AG09319 (cell line): ENCODE data around the gene EVA1A.

ENCODE experiments used
- DNase-seq: peaks from one replicate; pipeline ENCODE4 v3.0.0-alpha.2; 2010; ENCODE audit warnings: low read depth; ENCODE audit errors: extremely low read depth
- TF ChIP-seq, protein P1 (sequence below): IDR thresholded peaks from 2 replicates; pipeline ENCODE4 v1.5.1; 2011; ENCODE audit warnings: low read depth, mild to moderate bottlenecking, inconsistent platforms, low read length, moderate library complexity

Gene EVA1A

DNA sequence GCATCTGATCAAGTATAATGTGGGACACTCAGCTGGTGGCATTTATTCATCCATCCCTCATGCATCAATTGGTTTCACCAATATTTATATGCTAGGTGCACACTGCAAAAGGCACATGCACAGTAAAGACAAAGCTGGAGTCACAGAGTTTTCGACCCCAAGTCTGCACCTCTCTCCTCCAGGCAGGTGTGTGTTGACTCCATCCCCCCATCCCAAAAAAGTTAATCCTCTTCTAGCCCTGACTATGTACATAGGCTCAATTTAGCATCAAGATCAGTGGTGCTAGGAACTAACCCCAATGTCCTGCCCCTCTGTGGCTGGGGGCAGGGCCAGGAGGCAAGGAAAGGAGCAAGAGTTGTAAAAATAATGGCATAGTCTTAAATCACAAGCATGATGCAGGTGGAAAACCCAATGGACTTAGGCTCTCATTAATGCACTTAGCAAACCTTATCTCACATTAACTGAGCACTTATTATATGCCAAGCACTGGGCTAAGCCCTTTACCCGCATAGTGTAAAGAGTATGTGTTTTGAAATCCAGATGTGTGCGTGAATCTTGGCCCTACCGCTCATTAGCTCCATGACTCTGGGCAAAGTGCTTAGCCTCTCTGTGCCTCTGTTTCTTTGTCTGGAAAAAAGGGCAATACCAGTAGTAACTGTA is 3.1 kb downstream of the EVA1A start:
- TF ChIP-seq, protein P1, sequence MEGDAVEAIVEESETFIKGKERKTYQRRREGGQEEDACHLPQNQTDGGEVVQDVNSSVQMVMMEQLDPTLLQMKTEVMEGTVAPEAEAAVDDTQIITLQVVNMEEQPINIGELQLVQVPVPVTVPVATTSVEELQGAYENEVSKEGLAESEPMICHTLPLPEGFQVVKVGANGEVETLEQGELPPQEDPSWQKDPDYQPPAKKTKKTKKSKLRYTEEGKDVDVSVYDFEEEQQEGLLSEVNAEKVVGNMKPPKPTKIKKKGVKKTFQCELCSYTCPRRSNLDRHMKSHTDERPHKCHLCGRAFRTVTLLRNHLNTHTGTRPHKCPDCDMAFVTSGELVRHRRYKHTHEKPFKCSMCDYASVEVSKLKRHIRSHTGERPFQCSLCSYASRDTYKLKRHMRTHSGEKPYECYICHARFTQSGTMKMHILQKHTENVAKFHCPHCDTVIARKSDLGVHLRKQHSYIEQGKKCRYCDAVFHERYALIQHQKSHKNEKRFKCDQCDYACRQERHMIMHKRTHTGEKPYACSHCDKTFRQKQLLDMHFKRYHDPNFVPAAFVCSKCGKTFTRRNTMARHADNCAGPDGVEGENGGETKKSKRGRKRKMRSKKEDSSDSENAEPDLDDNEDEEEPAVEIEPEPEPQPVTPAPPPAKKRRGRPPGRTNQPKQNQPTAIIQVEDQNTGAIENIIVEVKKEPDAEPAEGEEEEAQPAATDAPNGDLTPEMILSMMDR = no peak
- DNase-seq = no peak

DNA sequence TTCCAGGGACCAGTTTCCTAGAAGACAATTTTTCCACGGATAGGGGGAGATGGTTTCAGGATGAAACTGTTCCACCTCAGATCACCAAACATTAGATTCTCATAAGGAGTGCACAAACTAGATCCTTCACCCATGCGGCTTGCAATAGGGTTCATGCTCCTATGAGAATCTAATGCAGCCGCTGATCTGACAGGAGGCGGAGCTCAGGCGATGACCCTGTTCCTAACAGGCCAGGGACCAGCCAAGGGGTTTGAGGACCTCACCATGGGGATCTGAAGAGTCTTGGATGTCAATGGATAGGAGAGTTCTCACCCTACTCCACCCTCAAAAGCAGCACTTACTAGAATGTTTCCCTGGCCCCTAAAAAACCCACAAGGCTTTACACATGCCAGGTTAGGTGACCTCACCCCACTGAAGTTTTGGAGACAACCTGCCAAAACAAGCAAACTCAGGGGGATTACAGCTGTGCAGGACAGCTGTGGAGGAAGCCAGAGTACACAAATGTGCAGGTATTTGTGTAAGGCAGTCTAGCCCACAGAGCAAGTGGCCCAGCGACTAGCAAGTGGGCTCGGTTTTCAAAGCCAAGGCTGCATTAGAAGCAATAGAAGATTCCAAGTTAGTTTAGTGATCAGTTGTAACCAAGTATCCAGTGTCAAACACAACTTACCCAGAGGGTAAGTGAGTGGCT is 3.9 kb downstream of the EVA1A start:
- DNase-seq = no peak
- TF ChIP-seq, protein P1 = no peak

DNA sequence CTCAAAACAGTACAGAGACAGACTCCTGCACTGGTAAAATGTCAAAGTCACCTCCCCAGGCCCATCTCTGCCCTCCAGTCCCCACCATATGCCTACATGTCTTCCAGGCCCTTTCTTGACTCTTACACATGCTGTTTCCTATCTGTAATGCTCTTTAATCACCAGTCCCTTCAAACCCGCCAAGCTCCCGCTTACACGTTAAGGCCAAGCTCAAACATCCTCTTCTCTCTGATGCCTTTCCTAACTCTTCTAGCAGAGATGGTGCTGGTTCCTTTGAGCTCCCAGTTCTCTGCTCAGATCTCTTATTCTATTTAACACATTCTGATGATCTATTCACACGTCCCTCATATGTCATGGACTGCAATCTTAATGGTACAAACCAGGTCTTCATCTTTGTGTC is 5.0 kb downstream of the EVA1A start:
- DNase-seq = no peak
- TF ChIP-seq, protein P1 = no peak

DNA sequence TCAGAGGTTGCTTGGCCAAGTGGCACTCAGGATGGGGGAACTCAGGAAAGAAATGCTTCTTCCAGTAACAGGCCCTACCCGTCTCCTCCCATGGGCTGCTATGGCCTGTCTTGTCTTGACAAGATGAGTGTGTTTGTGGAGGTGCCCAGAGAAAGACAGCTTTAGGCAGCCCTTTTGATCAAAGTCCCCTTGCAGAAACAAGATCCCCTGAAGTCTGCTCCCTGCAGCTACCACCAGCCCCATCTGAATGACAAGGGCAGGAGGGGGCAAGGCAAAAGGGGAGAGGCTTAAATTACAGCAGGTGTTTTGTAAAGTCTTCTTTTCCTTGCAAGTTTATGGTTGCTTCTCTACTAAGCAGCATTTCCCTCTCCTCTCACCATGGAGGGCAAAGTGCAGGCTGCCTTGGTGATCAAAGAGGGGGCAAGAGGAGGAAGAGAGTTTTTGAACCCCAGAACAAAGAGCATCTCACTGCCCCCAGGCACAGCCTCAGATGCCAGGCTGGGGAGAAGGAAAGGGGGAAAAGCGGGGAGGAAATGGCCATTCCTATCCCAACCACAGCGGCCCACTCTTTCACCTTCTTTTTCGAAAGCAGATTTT is 6.7 kb downstream of the EVA1A start:
- DNase-seq = no peak
- TF ChIP-seq, protein P1 = no peak

DNA sequence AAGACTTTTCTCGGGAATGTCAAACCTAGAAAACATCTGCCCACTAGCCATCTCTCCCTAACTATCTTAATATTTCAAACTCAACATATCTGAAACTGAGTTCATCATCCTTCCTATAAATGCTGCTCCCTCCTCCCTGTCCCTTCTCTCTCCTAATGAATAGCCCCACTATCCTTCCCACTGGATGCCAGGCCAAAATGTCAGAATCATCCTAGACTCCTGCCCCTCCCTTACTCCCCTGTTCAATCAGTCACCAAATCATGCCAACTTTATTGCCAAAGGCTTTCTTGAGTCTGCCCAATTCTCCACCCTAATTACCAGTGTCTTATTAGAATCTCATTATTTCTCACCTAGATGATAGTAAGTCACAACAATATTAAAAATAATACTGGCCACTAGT is 8.5 kb downstream of the EVA1A start:
- TF ChIP-seq, protein P1 = no peak
- no peak for DNase-seq

DNA sequence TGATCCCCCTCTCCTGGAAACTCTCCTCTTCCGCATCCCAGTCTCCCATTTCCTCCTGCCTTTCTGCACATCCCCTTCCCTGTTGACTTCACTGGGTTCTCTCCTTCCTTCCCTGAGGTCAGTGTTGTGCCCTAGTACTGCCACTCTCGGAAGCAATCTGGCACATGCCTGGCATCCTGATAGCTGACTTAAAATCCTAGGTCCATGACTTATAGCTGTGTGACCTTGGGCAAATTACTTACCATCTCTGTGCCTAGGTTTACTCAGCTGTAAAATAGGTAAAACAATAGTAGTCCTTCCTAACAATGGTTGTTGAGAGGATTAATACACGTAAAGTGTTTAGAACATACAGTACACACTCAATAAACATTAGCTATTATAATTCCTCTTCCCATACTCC is 9.3 kb downstream of the EVA1A start:
- DNase-seq = no peak
- TF ChIP-seq, protein P1 = no peak

DNA sequence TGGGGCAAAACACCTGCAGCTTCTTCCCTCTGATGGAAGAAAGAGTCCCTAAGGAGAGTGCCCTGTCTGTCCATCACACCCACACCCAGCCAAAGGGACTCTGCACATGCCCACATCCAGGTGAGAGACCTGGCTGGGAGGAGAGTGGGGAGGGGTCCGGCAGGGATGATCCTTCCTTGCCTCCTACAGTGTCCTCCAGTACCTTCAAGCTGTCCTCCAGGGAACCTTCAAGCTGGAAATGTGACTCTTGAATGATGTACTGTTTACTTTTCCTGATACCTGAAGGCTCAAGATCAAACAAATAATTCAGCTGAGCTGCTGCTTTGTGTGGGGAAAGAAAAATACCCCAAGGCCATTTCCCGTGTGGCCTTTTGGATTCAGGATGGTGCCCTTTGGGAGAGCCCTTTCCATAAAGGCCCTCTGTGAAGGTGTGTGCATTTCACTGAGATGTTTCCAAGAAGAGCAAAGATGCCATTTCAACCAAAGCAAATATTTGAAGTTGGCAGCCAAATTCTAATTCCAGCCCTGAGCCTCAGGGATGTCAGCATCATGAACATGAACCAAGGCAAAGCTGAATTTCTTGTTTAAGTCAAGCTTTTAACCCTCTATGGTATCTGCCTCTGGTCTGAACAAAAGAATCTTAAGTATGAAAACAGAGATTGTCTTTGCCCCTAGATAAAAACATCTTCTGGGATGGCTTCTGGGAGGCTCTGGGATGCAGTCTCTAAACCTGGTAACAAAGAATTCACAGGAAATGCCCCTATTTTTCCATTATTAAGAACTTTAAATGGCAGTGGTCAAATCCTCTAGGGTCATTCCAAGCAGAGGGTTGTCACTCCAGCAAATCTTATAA is 11.1 kb downstream of the EVA1A start:
- no peak for DNase-seq
- TF ChIP-seq, protein P1 = no peak
